ENCODE measurements around the gene TMC2. TPM values are rescaled to one million over a fixed set of nuclear protein-coding genes. Genes with fewer than 3 reads are reported as not detected.

Gene TMC2
- total and polyA plus RNA-seq, 2 of the 8 experiments (the other 6 are each of a cell fraction or from before 2014, with no cell fraction given): not detected

DNA sequence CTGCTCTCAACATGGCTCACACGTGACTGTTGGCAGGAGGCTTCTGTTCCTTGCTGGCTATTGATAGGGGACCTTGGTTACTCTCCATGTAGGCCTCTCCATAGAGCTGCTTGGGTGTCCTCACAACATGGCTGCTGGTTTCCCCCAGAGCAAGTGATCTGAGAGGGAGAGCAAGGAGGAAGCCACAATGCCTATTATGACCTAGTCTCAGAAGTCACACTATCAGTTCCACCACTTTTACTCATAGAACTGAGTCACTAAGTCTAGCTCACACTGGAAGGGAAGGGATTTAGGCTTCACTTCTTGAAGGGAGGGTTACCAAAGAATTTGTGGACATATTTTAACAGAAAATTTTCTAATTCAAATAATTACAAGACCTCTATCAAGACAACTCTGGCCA, 107.3 kb downstream of the TMC2 start:
- no peak overlapping the region for H4K5ac ChIP-seq (ENCODE audit: insufficient read length, low read depth, low read length)
- no peak overlapping the region for H2BK12ac ChIP-seq (ENCODE audit: low read depth, low read length)
- peaks cover 1 to 3% of the 10 kb centered on the region in 2 experiments for H4K20me1 ChIP-seq (replicated peaks in 1 of 2; ENCODE audit: control insufficient read depth in 1 of 2, insufficient read depth in 2 of 2, low read length in 2 of 2)
- no peak overlapping the region for H3K9ac ChIP-seq (replicated peaks in 1 of 4; ENCODE audit: extremely low read depth in 1 of 4, low read depth in 3 of 4, low read length in 3 of 4)
- no peaks in the 10 kb centered on the region for H3K79me2 ChIP-seq (ENCODE audit: control insufficient read depth in 1 of 2, insufficient read depth in 2 of 2, low read length in 2 of 2)
- no peak overlapping the region for H2BK5ac ChIP-seq (ENCODE audit: low read depth, low read length)
- no peak overlapping the region for H3K14ac ChIP-seq (ENCODE audit: insufficient read length)
- no peak overlapping the region for H4K91ac ChIP-seq (replicated peaks; ENCODE audit: insufficient read length, low read length)
- no peak overlapping the region for H4K8ac ChIP-seq (ENCODE audit: extremely low read depth, insufficient read depth, low read length)
- no peak overlapping the region for H2AK5ac ChIP-seq (ENCODE audit: low read depth, low read length)
- H3K56ac ChIP-seq (replicated peaks; ENCODE audit: insufficient read length, low read depth, low read length): no peak overlapping the region
- no peak overlapping the region for H3K18ac ChIP-seq (ENCODE audit: extremely low read depth, low read length)
- H2BK120ac ChIP-seq (replicated peaks; ENCODE audit: low read depth, low read length): no peak overlapping the region
- WGBS, 2 experiments (ENCODE audit: extremely low coverage in 1 of 2, insufficient coverage in 1 of 2, insufficient read length in 1 of 2, insufficient replicate concordance in 2 of 2, low coverage in 1 of 2, low lambda C conversion rate in 2 of 2, missing lambda C conversion rate in 1 of 2): 86% methylated on average over 1 of the region's 1 CpG; no CpG with 5 or more reads in 1 of the 2 experiments
- ChIA-PET CTCF (ENCODE audit: partially characterized antibody) (interaction anchor here (1.0 to 1.5 kb wide), 3 partner anchors 8 to 123 kb away, joined by 4 to 5 read pairs (median 4); no protein-coding TSS in a partner anchor), POLR2A (ENCODE audit: partially characterized antibody) (interaction anchor here (0.7 to 18.1 kb wide), 2 partner anchors 22 to 119 kb away, joined by 3 to 463 read pairs; partner anchors contain the start of genes IDH3B and NOP56)
- no peak overlapping the region for H3K4me3 ChIP-seq (ENCODE audit: extremely low read depth in 1 of 4, insufficient read depth in 2 of 4, low read depth in 3 of 4, low read length in 4 of 4)
- no peaks in the 10 kb centered on the region for H3K36me3 ChIP-seq (ENCODE audit: control insufficient read depth in 2 of 4, insufficient read depth in 4 of 4, low read length in 3 of 4)
- FAIRE-seq (no peak), DNase-seq (ENCODE audit: low read depth in 1 of 2, low spot score in 2 of 2) (no peak)
- no peaks in the 10 kb centered on the region for H3K9me3 ChIP-seq (ENCODE audit: insufficient read depth in 2 of 2, low read depth in 1 of 2, low read length in 1 of 2)
- H3K27me3 ChIP-seq (replicated peaks in 1 of 4; ENCODE audit: control insufficient read depth in 3 of 4, extremely low read depth in 1 of 4, insufficient read depth in 3 of 4, low read length in 3 of 4): no peaks in the 10 kb centered on the region
- no peaks in the 10 kb centered on the region for H3K79me1 ChIP-seq (ENCODE audit: low read depth, low read length)
- H3K4me2 ChIP-seq (ENCODE audit: insufficient read depth in 1 of 2, low read depth in 2 of 2, low read length in 2 of 2): no peak overlapping the region
- no peak overlapping the region for H3K4ac ChIP-seq (replicated peaks; ENCODE audit: insufficient read length, low read depth, low read length)
- TF ChIP-seq POLR2AphosphoS5 (IDR thresholded peaks at IDR 0.05; ENCODE audit: low read depth, low read length) (no peak), TEAD4 (IDR thresholded peaks at IDR 0.05; ENCODE audit: low read depth, low read length) (no peak), JUND (IDR thresholded peaks at IDR 0.05; ENCODE audit: low read length) (no peak), CBX5 (IDR thresholded peaks at IDR 0.05; ENCODE audit: low read depth, low read length) (no peak), SP4 (IDR thresholded peaks at IDR 0.05; ENCODE audit: low read length) (no peak), RXRA (IDR thresholded peaks at IDR 0.05; ENCODE audit: insufficient read depth, low read depth, low read length) (no peak), SRF (IDR thresholded peaks at IDR 0.05; ENCODE audit: low read depth, low read length) (no peak), CREB1 (IDR thresholded peaks at IDR 0.05) (no peak)
- no peaks in the 10 kb centered on the region for H3K23me2 ChIP-seq (ENCODE audit: low read depth, low read length)
- H3K27ac ChIP-seq (ENCODE audit: low read depth, low read length): no peak overlapping the region
- H2AFZ ChIP-seq (ENCODE audit: low read length): no peak overlapping the region
- no peak overlapping the region for H3K23ac ChIP-seq (ENCODE audit: insufficient read length)
- H3K4me1 ChIP-seq (replicated peaks in 1 of 4; ENCODE audit: control insufficient read depth in 3 of 4, insufficient read depth in 4 of 4, low read length in 3 of 4): no peaks in the 10 kb centered on the region
- no peak overlapping the region for H2BK20ac ChIP-seq (ENCODE audit: low read length)
- H2BK15ac ChIP-seq (ENCODE audit: low read length): no peak overlapping the region

All from H1 (cell line).